K562 (cell line): ENCODE results near the gene DPP4. TPM values are rescaled to one million over a fixed set of nuclear protein-coding genes. Genes with fewer than 3 reads are reported as not detected.

Source experiments
- ATAC-seq: fragments of 200-7000 bp; cut with Tn5 transposase; 3 replicates; pipeline ENCODE4 v1.9.1; 2020; ENCODE audit warnings: moderate library complexity
- BruUV-seq: library from RNA; stranded (reverse); fragments of 400-500 nt; replicated peaks from 2 replicates; lab custom pipeline; 2021; lab: Mats Ljungman, UMichigan
- CTCF ChIA-PET: fragments of 300-600 bp; formaldehyde crosslinking; extraction: SDS; loops from one replicate; lab custom pipeline; 2021; ENCODE audit warnings: low intra/inter-chr PET ratio; lab: Yijun Ruan, JAX
- POLR2A ChIA-PET: fragments of 300-600, 350-650 bp; sonication (Branson Sonifier 250); formaldehyde crosslinking; extraction: SDS; loops from one replicate; lab custom pipeline; 2021; ENCODE audit warnings: antibody characterized with exemption, inconsistent platforms; lab: Yijun Ruan, JAX
- DNase-seq, 4 experiments: peaks; one replicate each; pipeline versions ENCODE4 v3.0.0 to v3.0.0-alpha.2; 2011 to 2018; ENCODE audit warnings: low spot score in 3 of 4, mixed read lengths in 3 of 4; ENCODE audit errors: extremely low read depth in 1 of 4
- FAIRE-seq: peaks from 2 replicates; lab custom pipeline; 2011; peaks lifted over from hg19 to GRCh38; lab: Jason Lieb, UNC
- H2AFZ ChIP-seq: 2 replicates; pipeline ENCODE4 v1.6.0; 2011; ENCODE audit warnings: low read depth, low read length, control low read depth, inconsistent platforms
- H3K27ac ChIP-seq: fragments of 200-600 bp; 3 replicates; pipeline ENCODE4 v1.8.0; 2011; ENCODE audit warnings: low read depth, mild to moderate bottlenecking, control low read depth, inconsistent platforms, low read length, moderate library complexity, mixed read lengths; ENCODE audit errors: extremely low read depth
- H3K27me3 ChIP-seq, 2 experiments: fragments of 300-600 bp in 1 of 2; 2 replicates in 1 of 2; 3 replicates in 1 of 2; pipeline versions ENCODE4 v1.6.0 to v1.8.0; 2011; ENCODE audit warnings: inconsistent platforms in 2 of 2, low read length in 2 of 2, mild to moderate bottlenecking in 1 of 2, mixed read lengths in 1 of 2, moderate library complexity in 1 of 2; ENCODE audit not compliant: control insufficient read depth in 2 of 2, insufficient read depth in 2 of 2
- H3K36me3 ChIP-seq: fragments of 300-600 bp; 3 replicates; pipeline ENCODE4 v1.8.0; 2011; ENCODE audit warnings: mild to moderate bottlenecking, low read length, inconsistent platforms; ENCODE audit not compliant: control insufficient read depth, insufficient read depth
- H3K4me1 ChIP-seq, 2 experiments: fragments of 200-600 bp in 1 of 2; replicated peaks in 1 of 2; 2 replicates in 1 of 2; 3 replicates in 1 of 2; pipeline versions ENCODE4 v1.5.1 to v1.8.0; 2011; ENCODE audit warnings: inconsistent platforms in 2 of 2, low read length in 2 of 2, mild to moderate bottlenecking in 1 of 2, mixed read lengths in 1 of 2, moderate library complexity in 1 of 2; ENCODE audit not compliant: control insufficient read depth in 2 of 2, insufficient read depth in 2 of 2
- H3K4me2 ChIP-seq: 2 replicates; pipeline ENCODE4 v1.6.1; 2011; ENCODE audit warnings: low read length, control low read depth, inconsistent platforms, mixed read lengths; ENCODE audit not compliant: insufficient read depth
- H3K4me3 ChIP-seq: fragments of 200-600 bp; sonication (generic), shearing (Covaris generic); 2 replicates; pipeline ENCODE4 v1.5.1; 2016; ENCODE audit warnings: control low read depth, inconsistent platforms
- H3K79me2 ChIP-seq: fragments of 200-600 bp; 3 replicates; pipeline ENCODE4 v1.8.0; 2011; ENCODE audit warnings: low read length, inconsistent platforms; ENCODE audit not compliant: control insufficient read depth, insufficient read depth
- H3K9ac ChIP-seq, 2 experiments: 2 replicates each; pipeline versions ENCODE4 v1.6.0 to v1.6.1; 2011; ENCODE audit warnings: low read depth in 2 of 2, low read length in 2 of 2, control low read depth in 1 of 2, inconsistent platforms in 1 of 2, mild to moderate bottlenecking in 1 of 2, mixed read lengths in 1 of 2; ENCODE audit not compliant: insufficient read depth in 1 of 2
- H3K9me1 ChIP-seq: one replicate; pipeline ENCODE4 v1.6.0; 2011; ENCODE audit warnings: inconsistent platforms, mild to moderate bottlenecking, low read length, moderate library complexity; ENCODE audit not compliant: control insufficient read depth, insufficient read depth
- H3K9me3 ChIP-seq: replicated peaks from 2 replicates; pipeline ENCODE4 v1.5.1; 2011; ENCODE audit warnings: low read depth, low read length, inconsistent platforms; ENCODE audit not compliant: control insufficient read depth, insufficient read depth
- H4K20me1 ChIP-seq: replicated peaks from 2 replicates; pipeline ENCODE4 v1.6.1; 2011; ENCODE audit warnings: low read length, inconsistent platforms, mixed read lengths; ENCODE audit not compliant: control insufficient read depth, insufficient read depth
- ATF7 ChIP-seq: fragments of 450-650 bp; IDR thresholded peaks from 2 replicates; pipeline ENCODE4 v1.7.1; 2014; ENCODE audit warnings: mild to moderate bottlenecking, moderate library complexity
- EP400 ChIP-seq: fragments of 450-650 bp; IDR thresholded peaks from 2 replicates; pipeline ENCODE4 v1.6.1; 2017; ENCODE audit warnings: antibody characterized with exemption, mild to moderate bottlenecking, moderate library complexity
- EZH2 ChIP-seq: IDR thresholded peaks from 2 replicates; pipeline ENCODE4 v1.6.1; 2012; ENCODE audit warnings: low read depth, mild to moderate bottlenecking, inconsistent platforms, low read length, borderline replicate concordance
- HDAC6 ChIP-seq: IDR thresholded peaks from 2 replicates; pipeline ENCODE4 v1.6.1; 2012; ENCODE audit warnings: low read depth, mild to moderate bottlenecking, control low read depth, inconsistent platforms, low read length, moderate library complexity
- HDGF ChIP-seq: fragments of 450-650 bp; IDR thresholded peaks from 2 replicates; pipeline ENCODE4 v1.6.1; 2016
- KAT8 ChIP-seq: fragments of 450-650 bp; IDR thresholded peaks from 2 replicates; pipeline ENCODE4 v1.6.1; 2016; ENCODE audit warnings: low read depth, mild to moderate bottlenecking
- MCM3 ChIP-seq: fragments of 450-650 bp; IDR thresholded peaks from 2 replicates; pipeline ENCODE4 v1.6.1; 2016
- POU5F1 ChIP-seq: fragments of 150-350 bp; IDR thresholded peaks from 2 replicates; pipeline ENCODE4 v1.6.1; 2014; ENCODE audit warnings: borderline replicate concordance, low read length, low read depth, mild to moderate bottlenecking; ENCODE audit not compliant: partially characterized antibody
- SIRT6 ChIP-seq: IDR thresholded peaks from one replicate; pipeline ENCODE4 v1.6.1; 2012; ENCODE audit warnings: low read depth, mild to moderate bottlenecking, control low read depth, inconsistent platforms, low read length, moderate library complexity
- WHSC1 ChIP-seq: IDR thresholded peaks from one replicate; pipeline ENCODE4 v1.6.1; 2012; ENCODE audit warnings: low read length, control low read depth, inconsistent platforms
- ZSCAN32 ChIP-seq: fragments of 450-650 bp; formaldehyde crosslinking; IDR thresholded peaks from 2 replicates; pipeline ENCODE4 v1.4.0; 2020; ENCODE audit warnings: mild to moderate bottlenecking, moderate library complexity
- WGBS: fragments of 100-300 bp; shearing (Covaris generic); methylation state at CpG from one replicate; pipeline ENCODE4 v1.1.6; 2016; ENCODE audit warnings: low coverage, mixed read lengths; ENCODE audit not compliant: insufficient coverage; ENCODE audit errors: missing lambda C conversion rate; 5-methylcytosine and 5-hydroxymethylcytosine counted together
- in situ Hi-C: fragments of 300-500 bp; cut with MboI; formaldehyde crosslinking; loops from 4 replicates; pipeline ENCODE4 v1.15.0; 2018; ENCODE audit warnings: inconsistent platforms, mixed read lengths
- intact Hi-C: fragments of 100-400 bp; cut with micrococcal nuclease; formaldehyde crosslinking; loops from 2 replicates; pipeline ENCODE4 v1.14.2; 2022
- polyA plus RNA-seq, 8 experiments: library from polyadenylated mRNA; depleted of rRNA in 4 of 8; stranded (reverse) in 5 of 8; unstranded in 3 of 8; fragments of >200 nt; fragmentation: Nextera tagmentation in 2 of 8; fragmentation: Illumina TruSeq in 1 of 8; extraction: Ambion mirVana in 2 of 8; extraction: Trizol in 1 of 8; gene quantifications; 2 replicates each; pipeline versions ENCODE4 v1.2.1 to v1.2.3, GENCODE V29; 2011 to 2014; ENCODE audit warnings: inconsistent platforms in 1 of 8, missing spikeins in 1 of 8
- total RNA-seq, 7 experiments: library from RNA; depleted of rRNA in 6 of 7; stranded (reverse); fragments of >200 nt in 6 of 7; fragmentation: Illumina TruSeq in 2 of 7; extraction: Trizol in 2 of 7; gene quantifications; 2 replicates each; pipeline versions ENCODE4 v1.2.1 to v1.2.3, GENCODE V29; 2011 to 2021; ENCODE audit warnings: low replicate concordance in 1 of 7
- TF ChIP-seq, protein P1 (sequence below), 2 experiments: IDR thresholded peaks in 1 of 2; conservative IDR thresholded peaks in 1 of 2; 2 replicates each; pipeline ENCODE4 v1.6.1; 2016; ENCODE audit warnings: low read depth in 2 of 2, mild to moderate bottlenecking in 1 of 2, missing compliant biosample characterization in 1 of 2, missing genetic modification characterization in 1 of 2, moderate library complexity in 1 of 2

DPP4 gene
- total and polyA plus RNA-seq, 9 of the 15 experiments (the other 6 are each of a cell fraction or from before 2014, with no cell fraction given), result 0.11 TPM; not detected in 8

DNA sequence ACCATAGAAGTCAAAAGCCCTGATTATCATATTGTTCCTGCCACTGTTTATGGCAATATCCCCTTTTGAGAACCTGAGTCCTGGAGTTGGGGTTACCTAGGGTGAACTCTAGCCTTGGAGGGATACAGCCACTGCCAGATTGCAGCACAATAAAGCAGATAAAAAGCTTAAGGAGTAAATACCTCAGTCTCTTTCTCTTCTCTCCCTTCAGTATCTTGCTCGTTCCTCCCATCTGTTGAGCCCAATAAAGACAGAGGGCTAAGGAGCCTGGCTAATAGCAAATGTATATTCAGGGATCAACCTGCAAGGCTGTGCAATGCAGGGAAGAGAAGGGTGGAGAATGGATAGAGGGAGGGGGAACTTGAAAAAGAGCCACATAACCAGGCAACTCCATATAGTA lies 8.0 kb upstream of the DPP4 start:
- in situ Hi-C loops, result no loop called here
- H3K9me1 ChIP-seq, result no peaks in the 10 kb centered on the region
- no peak overlapping the region for H2AFZ ChIP-seq
- no peaks in the 10 kb centered on the region for H3K79me2 ChIP-seq
- H3K4me1 ChIP-seq, result no peaks in the 10 kb centered on the region
- no peaks in the 10 kb centered on the region for H3K27me3 ChIP-seq
- no peak overlapping the region for H3K4me2 ChIP-seq
- H3K36me3 ChIP-seq, result no peaks in the 10 kb centered on the region
- no peaks in the 10 kb centered on the region for H4K20me1 ChIP-seq
- ChIA-PET CTCF (no interaction called here), POLR2A (no interaction called here)
- WGBS, result 0% methylated on average over 1 of the region's 1 CpG
- DNase-seq (no peak), FAIRE-seq (no peak), ATAC-seq (no peak)
- no TSS peak for BruUV-seq
- no peaks in the 10 kb centered on the region for H3K9me3 ChIP-seq
- H3K4me3 ChIP-seq, result no peak overlapping the region
- H3K27ac ChIP-seq, result no peak overlapping the region
- intact Hi-C loops, result no loop called here
- H3K9ac ChIP-seq, result no peak overlapping the region
- no peak for TF ChIP-seq KAT8
- no peak for TF ChIP-seq HDAC6
- TF ChIP-seq, protein P1, sequence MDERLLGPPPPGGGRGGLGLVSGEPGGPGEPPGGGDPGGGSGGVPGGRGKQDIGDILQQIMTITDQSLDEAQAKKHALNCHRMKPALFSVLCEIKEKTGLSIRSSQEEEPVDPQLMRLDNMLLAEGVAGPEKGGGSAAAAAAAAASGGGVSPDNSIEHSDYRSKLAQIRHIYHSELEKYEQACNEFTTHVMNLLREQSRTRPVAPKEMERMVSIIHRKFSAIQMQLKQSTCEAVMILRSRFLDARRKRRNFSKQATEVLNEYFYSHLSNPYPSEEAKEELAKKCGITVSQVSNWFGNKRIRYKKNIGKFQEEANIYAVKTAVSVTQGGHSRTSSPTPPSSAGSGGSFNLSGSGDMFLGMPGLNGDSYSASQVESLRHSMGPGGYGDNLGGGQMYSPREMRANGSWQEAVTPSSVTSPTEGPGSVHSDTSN (CRISPR knock-in tag; IDR thresholded peaks at IDR 0.05; ENCODE audit: low read depth), result no peak
- TF ChIP-seq, protein P1 (tag; conservative IDR thresholded peaks at IDR 0.05; ENCODE audit: low read depth), result no peak
- TF ChIP-seq WHSC1, result no peak
- no peak for TF ChIP-seq SIRT6
- TF ChIP-seq ZSCAN32, result no peak
- no peak for TF ChIP-seq POU5F1
- TF ChIP-seq EP400, result no peak
- no peak for TF ChIP-seq EZH2
- no peak for TF ChIP-seq ATF7
- no peak for TF ChIP-seq MCM3
- no peak for TF ChIP-seq HDGF
